CD14-positive monocyte (primary cell): ENCODE results near the gene OR2T27. TPM values are rescaled to one million over a fixed set of nuclear protein-coding genes. Genes with fewer than 3 reads are reported as not detected.

Source experiments
- DNase-seq, 3 donors: peaks; one replicate each; pipeline ENCODE4 v3.0.0-alpha.2; 2011 to 2022
- H2AFZ ChIP-seq: 2 replicates; pipeline ENCODE4 v1.6.0; 2012; ENCODE audit warnings: mild to moderate bottlenecking, low read depth, low read length, inconsistent platforms; ENCODE audit not compliant: insufficient read depth, poor library complexity, severe bottlenecking
- H3K27ac ChIP-seq, 2 donors: 1 replicate in 1 of 2; 2 replicates in 1 of 2; pipeline ENCODE4 v1.5.1; 2012 to 2013; ENCODE audit warnings: low read length in 2 of 2, control low read depth in 1 of 2, inconsistent platforms in 1 of 2, low read depth in 1 of 2, mild to moderate bottlenecking in 1 of 2
- H3K27me3 ChIP-seq, 2 donors: one replicate each; pipeline versions ENCODE4 v1.6.0 to v1.6.1; 2011 to 2013; ENCODE audit warnings: low read length in 2 of 2; ENCODE audit not compliant: control insufficient read depth in 2 of 2, insufficient read depth in 2 of 2
- H3K36me3 ChIP-seq, 2 donors: replicated peaks in 1 of 2; 1 replicate in 1 of 2; 2 replicates in 1 of 2; pipeline versions ENCODE4 v1.5.1 to v1.6.1; 2012 to 2013; ENCODE audit warnings: low read length in 2 of 2, control low read depth in 1 of 2, inconsistent platforms in 1 of 2, mild to moderate bottlenecking in 1 of 2; ENCODE audit not compliant: insufficient read depth in 2 of 2, control insufficient read depth in 1 of 2
- H3K4me1 ChIP-seq, 2 donors: 1 replicate in 1 of 2; 2 replicates in 1 of 2; pipeline versions ENCODE4 v1.5.1 to v1.6.1; 2012 to 2013; ENCODE audit warnings: low read length in 2 of 2, control low read depth in 1 of 2, inconsistent platforms in 1 of 2, mild to moderate bottlenecking in 1 of 2, moderate library complexity in 1 of 2; ENCODE audit not compliant: insufficient read depth in 2 of 2, control insufficient read depth in 1 of 2
- H3K4me2 ChIP-seq: replicated peaks from 2 replicates; pipeline ENCODE3; 2012; ENCODE audit warnings: low read length, moderate library complexity, mild to moderate bottlenecking; ENCODE audit not compliant: poor library complexity, severe bottlenecking; ENCODE audit errors: extremely low read depth
- H3K4me3 ChIP-seq, 3 experiments: fragments of 200-600 bp in 1 of 3; sonication (generic) in 1 of 3; replicated peaks in 1 of 3; 1 replicate in 2 of 3; 2 replicates in 1 of 3; pipeline ENCODE4 v1.5.1; 2011 to 2013; ENCODE audit warnings: low read length in 3 of 3, mild to moderate bottlenecking in 3 of 3, control low read depth in 2 of 3, low read depth in 2 of 3, inconsistent platforms in 1 of 3, moderate library complexity in 1 of 3
- H3K79me2 ChIP-seq: 2 replicates; pipeline ENCODE4 v1.6.0; 2012; ENCODE audit warnings: mild to moderate bottlenecking, control low read depth, inconsistent platforms, low read length, moderate library complexity; ENCODE audit not compliant: insufficient read depth
- H3K9ac ChIP-seq: 2 replicates; pipeline ENCODE4 v1.6.0; 2017; ENCODE audit warnings: low read length, mild to moderate bottlenecking; ENCODE audit not compliant: insufficient read depth, poor library complexity, severe bottlenecking
- H3K9me3 ChIP-seq, 2 donors: replicated peaks in 1 of 2; 1 replicate in 1 of 2; 2 replicates in 1 of 2; pipeline versions ENCODE4 v1.5.1 to v1.6.1; 2012 to 2013; ENCODE audit warnings: low read length in 2 of 2, control low read depth in 1 of 2; ENCODE audit not compliant: control insufficient read depth in 1 of 2, insufficient read depth in 1 of 2
- H4K20me1 ChIP-seq: 2 replicates; pipeline ENCODE4 v1.6.0; 2012; ENCODE audit warnings: mild to moderate bottlenecking, low read length, control low read depth, moderate library complexity; ENCODE audit not compliant: insufficient read depth
- H3K27ac Mint-ChIP-seq, 7 donors: one replicate each; pipeline ENCODE4 v1.8.0; 2020; ENCODE audit warnings: mild to moderate bottlenecking in 7 of 7, mixed read lengths in 7 of 7, moderate library complexity in 6 of 7, inconsistent platforms in 2 of 7
- H3K27me3 Mint-ChIP-seq, 3 donors: one replicate each; pipeline ENCODE4 v1.8.0; 2021 to 2022; ENCODE audit warnings: low read depth in 3 of 3, mild to moderate bottlenecking in 3 of 3, mixed read lengths in 3 of 3, moderate library complexity in 3 of 3, inconsistent platforms in 1 of 3
- H3K36me3 Mint-ChIP-seq, 2 donors: one replicate each; pipeline ENCODE4 v1.8.0; 2020; ENCODE audit warnings: mixed read lengths in 2 of 2, inconsistent platforms in 1 of 2, mild to moderate bottlenecking in 1 of 2
- H3K4me1 Mint-ChIP-seq: one replicate; pipeline ENCODE4 v1.8.0; 2020; ENCODE audit warnings: mild to moderate bottlenecking, mixed read lengths
- H3K4me3 Mint-ChIP-seq, 2 donors: one replicate each; pipeline ENCODE4 v1.8.0; 2020; ENCODE audit warnings: mild to moderate bottlenecking in 2 of 2, mixed read lengths in 2 of 2, moderate library complexity in 1 of 2
- H3K9me3 Mint-ChIP-seq, 7 donors: one replicate each; pipeline ENCODE4 v1.8.0; 2020 to 2022; ENCODE audit warnings: mixed read lengths in 7 of 7, mild to moderate bottlenecking in 6 of 7, moderate library complexity in 6 of 7, inconsistent platforms in 2 of 7
- WGBS: methylation state at CpG from one replicate; pipeline ENCODE4 v1.1.5; 2013; ENCODE audit warnings: missing lambda C conversion rate; ENCODE audit not compliant: insufficient coverage; 5-methylcytosine and 5-hydroxymethylcytosine counted together
- intact Hi-C, 2 donors: fragments of 100-400 bp; cut with micrococcal nuclease; formaldehyde crosslinking; loops; one replicate each; pipeline versions ENCODE4 v1.15.0 to v1.15.1; 2023
- polyA plus RNA-seq, 3 donors: library from polyadenylated mRNA; depleted of rRNA in 1 of 3; unstranded in 2 of 3; stranded (reverse) in 1 of 3; fragments of 300-500 nt in 2 of 3; fragments of >200 nt in 1 of 3; fragmentation: Illumina TruSeq in 2 of 3; gene quantifications; 1 replicate in 2 of 3; 2 replicates in 1 of 3; pipeline ENCODE4 v1.2.3, GENCODE V29; 2012 to 2021
- TF ChIP-seq, protein P1 (sequence below): fragments of 200-600 bp; IDR thresholded peaks from one replicate; pipeline ENCODE4 v1.8.0; 2022; ENCODE audit warnings: antibody characterized with exemption, mild to moderate bottlenecking

The OR2T27 gene
- polyA plus RNA-seq, 3 donors: not detected

DNA sequence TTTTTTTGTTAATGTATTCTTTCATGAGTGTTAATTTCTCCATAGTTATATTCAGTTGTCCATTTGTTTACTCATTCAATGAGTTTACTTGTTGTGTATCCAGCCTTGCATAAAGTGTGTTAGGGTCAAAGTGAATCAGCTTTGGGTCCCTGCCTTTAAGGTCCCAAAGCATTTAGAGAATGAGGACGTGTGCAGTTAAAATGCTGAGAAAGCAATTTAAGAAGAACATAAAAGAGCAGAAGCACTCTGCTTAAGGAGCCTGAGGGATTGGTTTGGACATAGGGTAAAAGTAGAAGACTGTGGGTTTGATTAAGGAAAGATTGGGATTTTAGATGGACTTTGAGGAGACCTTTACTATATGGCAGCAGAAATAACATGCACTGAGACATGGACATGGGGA, 43.8 kb upstream of the OR2T27 start:
- Histone ChIP-seq H3K79me2 (no peaks in the 10 kb centered on the region), H3K9ac (no peak overlapping the region), H2AFZ (no peak overlapping the region), H3K4me2 (no peak overlapping the region), H3K4me3 (no peak overlapping the region), H3K27ac (no peak overlapping the region), H3K36me3 (no peaks in the 10 kb centered on the region), H3K27me3 (no peaks in the 10 kb centered on the region), H4K20me1 (no peaks in the 10 kb centered on the region), H3K9me3 (no peaks in the 10 kb centered on the region), H3K4me1 (peaks cover 3 to 22% of the 10 kb centered on the region in 2 donors)
- TF ChIP-seq, protein P1, sequence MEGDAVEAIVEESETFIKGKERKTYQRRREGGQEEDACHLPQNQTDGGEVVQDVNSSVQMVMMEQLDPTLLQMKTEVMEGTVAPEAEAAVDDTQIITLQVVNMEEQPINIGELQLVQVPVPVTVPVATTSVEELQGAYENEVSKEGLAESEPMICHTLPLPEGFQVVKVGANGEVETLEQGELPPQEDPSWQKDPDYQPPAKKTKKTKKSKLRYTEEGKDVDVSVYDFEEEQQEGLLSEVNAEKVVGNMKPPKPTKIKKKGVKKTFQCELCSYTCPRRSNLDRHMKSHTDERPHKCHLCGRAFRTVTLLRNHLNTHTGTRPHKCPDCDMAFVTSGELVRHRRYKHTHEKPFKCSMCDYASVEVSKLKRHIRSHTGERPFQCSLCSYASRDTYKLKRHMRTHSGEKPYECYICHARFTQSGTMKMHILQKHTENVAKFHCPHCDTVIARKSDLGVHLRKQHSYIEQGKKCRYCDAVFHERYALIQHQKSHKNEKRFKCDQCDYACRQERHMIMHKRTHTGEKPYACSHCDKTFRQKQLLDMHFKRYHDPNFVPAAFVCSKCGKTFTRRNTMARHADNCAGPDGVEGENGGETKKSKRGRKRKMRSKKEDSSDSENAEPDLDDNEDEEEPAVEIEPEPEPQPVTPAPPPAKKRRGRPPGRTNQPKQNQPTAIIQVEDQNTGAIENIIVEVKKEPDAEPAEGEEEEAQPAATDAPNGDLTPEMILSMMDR: no peak
- 56% methylated on average over 1 of the region's 1 CpG for WGBS
- Mint-ChIP-seq H3K9me3 (peaks cover 0 to 1% (median 0%) of the 10 kb centered on the region in 7 donors), H3K27ac (no peak overlapping the region), H3K27me3 (peaks cover 0 to 5% (median 1%) of the 10 kb centered on the region in 3 donors), H3K4me3 (no peak overlapping the region), H3K36me3 (no peaks in the 10 kb centered on the region), H3K4me1 (peaks cover 9% of the 10 kb centered on the region)
- no peak for DNase-seq
- intact Hi-C loops: no loop called here

DNA sequence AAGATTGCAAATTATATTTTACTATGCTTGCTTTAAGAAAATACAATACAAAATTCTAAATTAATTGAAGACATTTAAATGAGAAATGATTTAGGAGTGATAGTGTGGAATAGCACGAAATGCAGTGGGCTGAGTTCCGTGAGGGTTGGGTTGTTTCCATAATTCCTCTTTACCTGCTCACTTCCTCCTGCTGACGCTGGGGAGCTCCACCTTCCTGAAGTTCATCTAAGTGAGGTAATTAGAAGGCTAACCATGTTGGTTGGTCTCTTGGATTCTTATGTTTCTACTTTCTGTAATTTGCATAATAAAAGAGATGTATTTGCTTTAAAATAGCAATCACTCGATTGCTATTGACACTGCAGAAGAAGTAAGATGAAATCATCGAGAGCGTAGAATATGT, 42.6 kb upstream of the OR2T27 start:
- Mint-ChIP-seq H3K4me1 (peaks cover 9% of the 10 kb centered on the region), H3K4me3 (no peak overlapping the region), H3K27ac (no peak overlapping the region), H3K36me3 (no peaks in the 10 kb centered on the region), H3K27me3 (peaks cover 0 to 5% (median 1%) of the 10 kb centered on the region in 3 donors), H3K9me3 (peaks cover 0 to 1% (median 0%) of the 10 kb centered on the region in 7 donors)
- H3K79me2 ChIP-seq: no peaks in the 10 kb centered on the region
- no peak overlapping the region for H3K27ac ChIP-seq
- intact Hi-C loops: loop anchor here in 1 of 2 donors (2.0 kb wide), 1 partner anchor 109 kb away; no protein-coding TSS in a partner anchor
- H3K36me3 ChIP-seq: no peaks in the 10 kb centered on the region
- no peaks in the 10 kb centered on the region for H3K9me3 ChIP-seq
- H3K4me1 ChIP-seq: peaks cover 0 to 13% of the 10 kb centered on the region in 2 donors
- no peaks in the 10 kb centered on the region for H3K27me3 ChIP-seq
- H3K4me3 ChIP-seq: no peak overlapping the region
- DNase-seq: no peak
- H4K20me1 ChIP-seq: no peaks in the 10 kb centered on the region
- 85% methylated on average over 3 of the region's 6 CpGs for WGBS
- no peak overlapping the region for H3K4me2 ChIP-seq
- no peak overlapping the region for H3K9ac ChIP-seq
- no peak overlapping the region for H2AFZ ChIP-seq
- TF ChIP-seq, protein P1: no peak
